ENCODE measurements around the gene RALGDS. TPM values are rescaled to one million over a fixed set of nuclear protein-coding genes. Genes with fewer than 3 reads are reported as not detected.

Gene RALGDS
- total and polyA plus RNA-seq, 2 donors (not counting 3 experiments of a cell fraction or from before 2014, with no cell fraction given): 41.4 to 60.0 TPM

GRCh38 chr9:133088146-133088750, 32.8 kb downstream of the RALGDS start:
- Histone ChIP-seq H3K9me1 (replicated peaks; ENCODE audit: control insufficient read depth, extremely low read depth, insufficient read depth, low read length) (no peaks in the 10 kb centered on the region), H3K27ac (ENCODE audit: insufficient read depth, low read depth, low read length) (no peak overlapping the region), H3K27me3 (ENCODE audit: control insufficient read depth in 2 of 2, insufficient read depth in 2 of 2, low read length in 2 of 2) (no peaks in the 10 kb centered on the region), H3K4me1 (ENCODE audit: control insufficient read depth, extremely low read depth, insufficient read depth, low read length) (no peaks in the 10 kb centered on the region), H2AFZ (ENCODE audit: low read depth, low read length) (no peak overlapping the region), H3K4me3 (replicated peaks in 1 of 3; ENCODE audit: insufficient read depth in 1 of 3, low read depth in 1 of 3, low read length in 3 of 3) (no peak overlapping the region), H4K20me1 (replicated peaks; ENCODE audit: control insufficient read depth, extremely low read depth, insufficient read depth, low read length) (no peaks in the 10 kb centered on the region), H3K9me3 (replicated peaks; ENCODE audit: control insufficient read depth, insufficient read depth, low read length) (no peaks in the 10 kb centered on the region), H3K9ac (replicated peaks; ENCODE audit: extremely low read depth, insufficient read depth, low read length) (no peak overlapping the region), H3K4me2 (ENCODE audit: insufficient read depth, low read length) (no peak overlapping the region), H3K79me2 (ENCODE audit: control insufficient read depth, insufficient read depth, low read length) (no peaks in the 10 kb centered on the region), H3K36me3 (ENCODE audit: control insufficient read depth in 2 of 2, extremely low read depth in 1 of 2, insufficient read depth in 2 of 2, low read length in 2 of 2) (no peaks in the 10 kb centered on the region)
- no peak for DNase-seq (ENCODE audit: low read depth, low spot score)
- FAIRE-seq: no peak
- intact Hi-C loops (cut with micrococcal nuclease): no loop called here
- ChIA-PET POLR2A (no interaction called here), CTCF (no interaction called here)
- BruUV-seq (replicated peaks): no TSS peak
- TF ChIP-seq GATA2 (IDR thresholded peaks at IDR 0.05; ENCODE audit: insufficient read depth, insufficient read length, low read depth, low read length) (no peak), FOS (IDR thresholded peaks at IDR 0.05; ENCODE audit: borderline replicate concordance, insufficient read depth, low read length) (no peak), EZH2 (IDR thresholded peaks at IDR 0.05; ENCODE audit: borderline replicate concordance, low read depth, low read length, severe bottlenecking) (no peak), POLR2A (IDR thresholded peaks at IDR 0.05; ENCODE audit: low read depth, low read length) (no peak), CTCF (IDR thresholded peaks at IDR 0.05; ENCODE audit: extremely low read depth in 1 of 2, insufficient read depth in 1 of 2, low read depth in 1 of 2, low read length in 2 of 2) (no peak), MYC (IDR thresholded peaks at IDR 0.05; ENCODE audit: low read depth, low read length) (no peak), POLR2AphosphoS5 (IDR thresholded peaks at IDR 0.05; ENCODE audit: insufficient read depth, low read depth, low read length) (no peak), JUN (IDR thresholded peaks at IDR 0.05; ENCODE audit: borderline replicate concordance, insufficient read depth, insufficient read length, low read depth) (no peak)
- TF ChIP-seq, protein P1, sequence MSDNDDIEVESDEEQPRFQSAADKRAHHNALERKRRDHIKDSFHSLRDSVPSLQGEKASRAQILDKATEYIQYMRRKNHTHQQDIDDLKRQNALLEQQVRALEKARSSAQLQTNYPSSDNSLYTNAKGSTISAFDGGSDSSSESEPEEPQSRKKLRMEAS (IDR thresholded peaks at IDR 0.05; ENCODE audit: insufficient read depth, insufficient read length): no peak
- dilution Hi-C loops (cut with MboI; ENCODE audit: extremely low pct_ligation_motif_present, low sequenced_read_pairs): no loop called here

Data from endothelial cell of umbilical vein (primary cell).